Suprapubic skin (tissue), 4 donors: ENCODE measurements around the gene RPUSD1. TPM values are rescaled to one million over a fixed set of nuclear protein-coding genes. Genes with fewer than 3 reads are reported as not detected.

Experiments
- DNase-seq, 2 donors: peaks; one replicate each; pipeline ENCODE4 v3.0.0-alpha.2; 2019; ENCODE audit warnings: low spot score in 2 of 2
- H3K27ac ChIP-seq: fragments of 200-600 bp; sonication (generic); one replicate; pipeline ENCODE4 v1.5.1; 2019
- H3K27me3 ChIP-seq: fragments of 200-600 bp; sonication (generic); one replicate; pipeline ENCODE4 v1.5.1; 2019
- H3K36me3 ChIP-seq: fragments of 200-600 bp; sonication (generic); one replicate; pipeline ENCODE4 v1.5.1; 2019
- H3K4me1 ChIP-seq: fragments of 200-600 bp; sonication (generic); one replicate; pipeline ENCODE4 v1.5.1; 2019
- H3K4me3 ChIP-seq: fragments of 200-600 bp; sonication (generic); one replicate; pipeline ENCODE4 v1.5.1; 2019; ENCODE audit warnings: mild to moderate bottlenecking
- H3K9me3 ChIP-seq: fragments of 200-600 bp; sonication (generic); one replicate; pipeline ENCODE4 v1.5.1; 2019
- EP300 ChIP-seq: sonication (generic); formaldehyde crosslinking; IDR thresholded peaks from one replicate; pipeline ENCODE4 v1.6.1; 2017; ENCODE audit warnings: antibody characterized with exemption
- POLR2A ChIP-seq, 2 donors: fragments of 450-650 bp; IDR thresholded peaks; one replicate each; pipeline ENCODE4 v1.6.1; 2017; ENCODE audit warnings: antibody characterized with exemption in 2 of 2, mild to moderate bottlenecking in 2 of 2, moderate library complexity in 2 of 2
- POLR2AphosphoS5 ChIP-seq, 3 donors: sonication (generic); formaldehyde crosslinking; IDR thresholded peaks; one replicate each; pipeline ENCODE4 v1.6.1; 2017; ENCODE audit warnings: antibody characterized with exemption in 3 of 3
- WGBS: methylation state at CpG from one replicate; pipeline ENCODE4 v1.1.5; 2018; 5-methylcytosine and 5-hydroxymethylcytosine counted together
- total RNA-seq, 4 donors: library from RNA; depleted of rRNA; stranded (reverse); fragments of >200 nt; gene quantifications; one replicate each; pipeline ENCODE4 v1.1.0, GENCODE V29; 2016
- TF ChIP-seq, protein P1 (sequence below), 2 donors: fragments of 200-600 bp in 1 of 2; fragments of 450-650 bp in 1 of 2; sonication (generic) in 1 of 2; IDR thresholded peaks; one replicate each; pipeline ENCODE4 v1.5.1; 2016 to 2019; ENCODE audit warnings: antibody characterized with exemption in 2 of 2, mild to moderate bottlenecking in 1 of 2, moderate library complexity in 1 of 2

Gene RPUSD1
- total RNA-seq, 4 donors from 2014 or later, result 13.6 to 27.1 (median 21.8) TPM

DNA sequence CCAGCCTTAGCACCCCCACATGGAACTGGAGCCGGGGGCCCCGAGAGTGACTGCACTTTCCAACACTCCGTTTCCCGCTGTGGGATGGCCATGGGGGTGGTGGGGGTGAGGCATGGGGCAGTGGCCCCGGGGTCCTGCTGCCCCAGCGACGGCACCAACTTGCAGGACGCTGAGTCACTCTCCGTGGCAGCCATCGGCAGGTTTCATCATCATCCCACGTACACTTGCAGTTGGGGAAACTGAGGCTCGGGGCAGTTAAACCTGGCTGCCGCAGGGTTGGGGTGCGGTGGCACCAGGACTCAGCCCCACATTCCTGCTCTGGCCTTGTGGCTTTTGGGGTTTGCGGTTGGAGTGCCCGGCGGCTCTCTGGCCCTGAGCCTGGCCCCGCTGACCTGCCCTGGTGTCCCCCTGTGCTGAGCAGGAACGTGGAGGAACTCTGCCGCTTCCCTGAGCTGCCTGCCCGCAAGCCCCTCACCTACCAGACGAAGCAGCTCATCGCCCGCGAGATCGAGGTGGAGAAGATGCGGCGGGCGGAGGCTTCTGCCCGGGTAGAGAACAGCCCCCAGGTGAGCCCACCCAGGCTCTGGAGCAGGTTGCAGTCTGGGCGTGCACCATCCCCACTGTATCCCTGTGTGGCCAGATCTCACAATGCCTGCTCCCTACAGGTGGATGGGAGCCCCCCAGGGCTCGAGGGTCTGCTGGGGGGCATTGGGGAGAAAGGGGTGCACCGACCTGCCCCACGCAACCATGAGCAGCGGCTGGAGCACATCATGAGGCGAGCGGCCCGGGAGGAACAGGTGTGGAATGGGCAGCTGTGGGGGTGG, 8.3 kb upstream of the RPUSD1 start:
- peaks cover 50% of the 10 kb centered on the region for H3K27me3 ChIP-seq
- 97% methylated on average over 5 of the region's 38 CpGs for WGBS

DNA sequence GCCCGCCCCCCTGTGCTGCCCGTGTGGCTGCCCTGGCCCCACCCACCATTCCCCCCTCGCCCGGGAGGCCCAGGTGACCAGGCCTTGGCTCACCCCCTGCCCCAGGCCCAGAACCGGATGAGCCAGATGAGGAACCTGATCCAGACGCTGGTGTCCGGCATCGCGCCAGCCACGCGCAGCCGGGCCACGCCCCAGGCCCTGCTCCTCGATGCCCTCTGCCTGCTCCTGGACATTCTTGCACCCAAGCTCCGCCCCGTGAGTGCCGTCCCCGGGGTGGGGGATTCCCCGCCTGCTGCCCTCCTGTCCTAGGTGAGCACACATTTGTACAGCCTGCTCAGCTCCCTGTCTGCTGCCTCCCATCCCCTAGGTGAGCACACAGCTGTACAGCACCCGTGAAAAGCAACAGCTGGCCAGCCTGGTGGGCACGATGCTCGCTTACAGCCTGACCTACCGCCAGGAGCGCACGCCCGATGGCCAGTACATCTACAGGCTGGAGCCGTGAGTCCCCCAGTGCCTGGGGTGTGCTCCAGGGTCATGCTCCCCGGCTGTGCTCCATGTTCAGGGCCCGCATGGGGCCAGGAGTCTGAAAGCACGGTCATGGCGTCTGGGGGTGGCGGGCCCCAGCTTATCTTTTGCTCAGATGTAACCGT, 7.5 kb upstream of the RPUSD1 start:
- Histone ChIP-seq H3K9me3 (no peaks in the 10 kb centered on the region), H3K36me3 (peaks cover 23% of the 10 kb centered on the region), H3K4me3 (no peak overlapping the region), H3K4me1 (peaks cover 5% of the 10 kb centered on the region), H3K27me3 (peaks cover 42% of the 10 kb centered on the region), H3K27ac (no peak overlapping the region)
- no peak for DNase-seq
- TF ChIP-seq POLR2A (IDR thresholded peaks at IDR 0.05), result no peak
- no peak for TF ChIP-seq POLR2AphosphoS5 (IDR thresholded peaks at IDR 0.05)
- no peak for TF ChIP-seq EP300
- TF ChIP-seq, protein P1, sequence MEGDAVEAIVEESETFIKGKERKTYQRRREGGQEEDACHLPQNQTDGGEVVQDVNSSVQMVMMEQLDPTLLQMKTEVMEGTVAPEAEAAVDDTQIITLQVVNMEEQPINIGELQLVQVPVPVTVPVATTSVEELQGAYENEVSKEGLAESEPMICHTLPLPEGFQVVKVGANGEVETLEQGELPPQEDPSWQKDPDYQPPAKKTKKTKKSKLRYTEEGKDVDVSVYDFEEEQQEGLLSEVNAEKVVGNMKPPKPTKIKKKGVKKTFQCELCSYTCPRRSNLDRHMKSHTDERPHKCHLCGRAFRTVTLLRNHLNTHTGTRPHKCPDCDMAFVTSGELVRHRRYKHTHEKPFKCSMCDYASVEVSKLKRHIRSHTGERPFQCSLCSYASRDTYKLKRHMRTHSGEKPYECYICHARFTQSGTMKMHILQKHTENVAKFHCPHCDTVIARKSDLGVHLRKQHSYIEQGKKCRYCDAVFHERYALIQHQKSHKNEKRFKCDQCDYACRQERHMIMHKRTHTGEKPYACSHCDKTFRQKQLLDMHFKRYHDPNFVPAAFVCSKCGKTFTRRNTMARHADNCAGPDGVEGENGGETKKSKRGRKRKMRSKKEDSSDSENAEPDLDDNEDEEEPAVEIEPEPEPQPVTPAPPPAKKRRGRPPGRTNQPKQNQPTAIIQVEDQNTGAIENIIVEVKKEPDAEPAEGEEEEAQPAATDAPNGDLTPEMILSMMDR (IDR thresholded peaks at IDR 0.05), result no peak
- 65% methylated on average over 9 of the region's 33 CpGs for WGBS

More for the DNA sequence above, 8.3 kb upstream of the RPUSD1 start:
- no peak for DNase-seq
- peaks cover 20% of the 10 kb centered on the region for H3K36me3 ChIP-seq
- H3K9me3 ChIP-seq, result no peaks in the 10 kb centered on the region
- TF ChIP-seq, protein P1 (IDR thresholded peaks at IDR 0.05), result no peak
- no peak for TF ChIP-seq EP300
- no peak for TF ChIP-seq POLR2A (IDR thresholded peaks at IDR 0.05)
- no peak for TF ChIP-seq POLR2AphosphoS5 (IDR thresholded peaks at IDR 0.05)
- peaks cover 5% of the 10 kb centered on the region for H3K4me1 ChIP-seq
- no peak overlapping the region for H3K27ac ChIP-seq
- no peak overlapping the region for H3K4me3 ChIP-seq

- H3K27ac ChIP-seq, result no peak overlapping the region
- peaks cover 35% of the 10 kb centered on the region for H3K27me3 ChIP-seq
- DNase-seq, result no peak
- no peaks in the 10 kb centered on the region for H3K4me1 ChIP-seq
- H3K9me3 ChIP-seq, result no peaks in the 10 kb centered on the region
- H3K36me3 ChIP-seq, result peaks cover 23% of the 10 kb centered on the region
- H3K4me3 ChIP-seq, result no peak overlapping the region
- TF ChIP-seq POLR2A (IDR thresholded peaks at IDR 0.05) (no peak), EP300 (no peak), POLR2AphosphoS5 (IDR thresholded peaks at IDR 0.05) (no peak)
- TF ChIP-seq, protein P1 (IDR thresholded peaks at IDR 0.05), result no peak
- 78% methylated on average over 8 of the region's 31 CpGs for whole genome bisulfite sequencing
Observed at GRCh38 chr16:794853-795466, 6.8 kb upstream of the RPUSD1 start.

DNA sequence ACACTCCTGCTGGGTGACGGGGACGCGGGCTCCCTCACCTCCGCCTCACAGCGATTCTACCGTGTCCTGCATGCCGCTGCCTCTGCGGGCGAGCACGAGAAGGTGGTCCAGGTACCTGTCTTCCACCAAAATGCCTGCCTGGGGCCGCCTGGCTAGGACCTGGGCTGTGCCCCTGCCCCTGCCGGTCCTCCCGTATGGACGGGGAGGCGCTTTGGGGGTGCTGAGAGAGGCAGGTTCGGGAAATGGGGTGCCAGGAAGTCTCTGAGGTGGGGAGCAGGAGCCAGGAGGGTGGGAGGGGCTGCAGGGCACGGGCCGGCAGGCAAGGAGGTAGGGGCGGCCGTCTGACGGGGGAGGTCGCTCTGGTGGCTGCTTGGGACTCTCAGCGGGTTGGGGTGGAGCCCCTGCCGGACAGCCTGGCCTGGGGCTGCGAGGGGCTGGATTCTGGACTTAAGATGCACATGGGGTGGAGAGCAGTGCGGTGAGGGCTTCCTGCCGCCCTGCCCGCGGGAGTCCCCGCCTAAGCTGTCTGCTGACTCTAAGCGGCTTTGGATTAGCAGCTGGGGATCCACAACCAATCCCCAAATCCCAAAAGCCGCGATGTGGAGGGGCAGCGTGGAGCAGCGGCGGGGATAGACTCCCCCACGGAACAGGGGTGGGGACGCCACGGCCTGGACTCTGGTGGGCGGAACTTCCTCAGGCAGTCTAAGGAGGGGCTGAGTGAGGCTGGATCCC, 6.1 kb upstream of the RPUSD1 start:
- Histone ChIP-seq H3K27me3 (peaks cover 28% of the 10 kb centered on the region), H3K4me1 (peaks cover 4% of the 10 kb centered on the region), H3K36me3 (peaks cover 23% of the 10 kb centered on the region), H3K9me3 (no peaks in the 10 kb centered on the region), H3K4me3 (no peak overlapping the region), H3K27ac (no peak overlapping the region)
- TF ChIP-seq POLR2AphosphoS5 (IDR thresholded peaks at IDR 0.05), result no peak
- TF ChIP-seq POLR2A (IDR thresholded peaks at IDR 0.05), result no peak
- no peak for TF ChIP-seq EP300
- TF ChIP-seq, protein P1 (IDR thresholded peaks at IDR 0.05), result no peak
- no peak for DNase-seq
- 86% methylated on average over 28 of the region's 40 CpGs for WGBS
